ENCODE data around the gene TAS2R30. TPM values are rescaled to one million over a fixed set of nuclear protein-coding genes. Genes with fewer than 3 reads are reported as not detected.
"Not testable (repeated sequence)": the region's sequence is repeated elsewhere in the genome, so short reads cannot be mapped to it uniquely, and the experiment has no call there.

The TAS2R30 gene
- total and polyA plus RNA-seq, 2 experiments from 2014 or later, result 0.17 to 4.1 TPM

DNA sequence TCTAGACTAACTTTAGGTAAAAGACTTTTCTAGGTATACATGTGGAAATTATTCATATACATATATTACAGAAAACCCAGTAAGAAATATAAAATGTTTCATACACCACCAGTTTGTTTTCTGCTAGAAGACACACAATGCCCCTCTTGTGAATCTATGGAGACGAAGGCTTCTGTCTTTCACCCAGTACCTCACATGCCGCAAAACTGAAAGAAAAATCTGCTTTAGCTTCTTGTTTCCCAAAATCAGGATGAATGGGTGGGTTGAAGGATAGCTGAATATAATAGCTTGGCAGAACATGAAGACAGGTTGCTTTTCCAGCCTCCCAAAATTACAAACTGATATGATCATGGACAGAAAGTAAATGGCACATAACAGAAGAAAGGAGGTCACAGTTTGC lies 1.3 kb downstream of the TAS2R30 start:
- Histone ChIP-seq H3K27me3 (no peaks in the 10 kb centered on the region), H3K4me3 (no peak overlapping the region), H3K9me3 (ENCODE audit: low read depth) (no peaks in the 10 kb centered on the region), H3K36me3 (no peaks in the 10 kb centered on the region), H3K27ac (peak overlapping the region; percentile 17), H3K4me1 (ENCODE audit: low read depth) (peaks cover 9% of the 10 kb centered on the region)
- DNase-seq (ENCODE audit: low read depth in 1 of 2, low spot score in 1 of 2), result no peak
- no peak for TF ChIP-seq CTCF (IDR thresholded peaks at IDR 0.05; ENCODE audit: low read depth, low read length)

DNA sequence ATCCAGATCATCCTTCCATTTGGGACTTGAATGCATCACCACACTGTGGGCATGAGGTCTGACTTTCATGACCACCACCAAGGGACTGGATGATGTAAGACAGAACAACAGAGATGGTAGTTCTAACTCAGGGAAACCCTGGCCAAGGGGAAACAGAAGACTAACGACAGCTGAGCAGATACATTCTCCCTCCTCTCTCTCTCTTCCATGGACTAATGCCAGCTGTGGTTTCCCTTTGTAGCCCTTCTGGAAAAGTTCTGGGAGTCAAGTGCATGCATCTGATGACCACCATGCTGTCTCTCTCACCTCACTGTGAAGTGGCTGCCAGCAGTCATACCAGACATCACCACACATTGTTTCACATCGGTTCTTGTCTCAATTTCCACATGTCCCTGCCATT lies 3.4 kb downstream of the TAS2R30 start:
- no peaks in the 10 kb centered on the region for H3K36me3 ChIP-seq
- no peak for DNase-seq (ENCODE audit: low read depth in 1 of 2, low spot score in 1 of 2)
- no peak overlapping the region for H3K4me3 ChIP-seq
- H3K27ac ChIP-seq, result no peak overlapping the region
- no peaks in the 10 kb centered on the region for H3K27me3 ChIP-seq
- TF ChIP-seq CTCF (IDR thresholded peaks at IDR 0.05; ENCODE audit: low read depth, low read length), result no peak
- H3K9me3 ChIP-seq (ENCODE audit: low read depth), result no peaks in the 10 kb centered on the region
- H3K4me1 ChIP-seq (ENCODE audit: low read depth), result peaks cover 9% of the 10 kb centered on the region

DNA sequence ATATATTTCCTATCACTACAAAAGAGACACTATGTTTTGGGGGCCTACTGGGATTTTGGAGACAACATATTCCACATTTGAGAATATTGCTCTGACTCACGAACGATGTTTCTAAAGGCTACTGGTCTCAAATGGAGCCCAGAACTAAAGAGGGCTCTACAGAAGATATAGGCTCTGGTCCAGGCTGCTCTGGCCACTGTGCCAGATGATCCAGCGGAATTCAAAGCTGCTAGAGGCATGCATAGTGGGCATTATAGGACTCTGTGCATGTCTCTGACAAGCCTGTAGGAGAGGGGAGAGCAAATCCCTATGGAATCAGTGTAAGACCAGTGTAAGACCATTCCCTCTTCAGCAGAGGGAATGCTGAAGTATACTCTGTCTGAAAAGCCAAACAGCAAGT lies 4.1 kb downstream of the TAS2R30 start:
- Histone ChIP-seq H3K36me3 (no peaks in the 10 kb centered on the region), H3K4me3 (no peak overlapping the region), H3K4me1 (ENCODE audit: low read depth) (peaks cover 9% of the 10 kb centered on the region), H3K27ac (no peak overlapping the region), H3K9me3 (ENCODE audit: low read depth) (no peaks in the 10 kb centered on the region), H3K27me3 (no peaks in the 10 kb centered on the region)
- no peak for DNase-seq (ENCODE audit: low read depth in 1 of 2, low spot score in 1 of 2)
- TF ChIP-seq CTCF (IDR thresholded peaks at IDR 0.05; ENCODE audit: low read depth, low read length), result no peak

- not testable (repeated sequence) for H3K9me3 ChIP-seq (ENCODE audit: low read depth); DNase-seq (ENCODE audit: low read depth in 1 of 2, low spot score in 1 of 2); H3K4me1 ChIP-seq (ENCODE audit: low read depth); H3K4me3 ChIP-seq; H3K36me3 ChIP-seq; H3K27ac ChIP-seq; H3K27me3 ChIP-seq
Measured at GRCh38 chr12:11114130-11114529, 20.3 kb downstream of the TAS2R30 start.

- H3K4me1 ChIP-seq (ENCODE audit: low read depth); H3K4me3 ChIP-seq; H3K36me3 ChIP-seq; H3K27ac ChIP-seq; H3K27me3 ChIP-seq; H3K9me3 ChIP-seq (ENCODE audit: low read depth); DNase-seq (ENCODE audit: low read depth in 1 of 2, low spot score in 1 of 2): not testable (repeated sequence)
Measured at GRCh38 chr12:11111213-11111612, 23.2 kb downstream of the TAS2R30 start.

- DNase-seq (ENCODE audit: low read depth in 1 of 2, low spot score in 1 of 2), result no peak
- Histone ChIP-seq H3K4me3 (no peak overlapping the region), H3K9me3 (ENCODE audit: low read depth) (no peaks in the 10 kb centered on the region), H3K36me3 (no peaks in the 10 kb centered on the region), H3K27ac (no peak overlapping the region), H3K4me1 (ENCODE audit: low read depth) (no peaks in the 10 kb centered on the region), H3K27me3 (no peaks in the 10 kb centered on the region)
- TF ChIP-seq CTCF (IDR thresholded peaks at IDR 0.05; ENCODE audit: low read depth, low read length), result no peak
Measured at GRCh38 chr12:11108862-11109261, 25.6 kb downstream of the TAS2R30 start.

DNA sequence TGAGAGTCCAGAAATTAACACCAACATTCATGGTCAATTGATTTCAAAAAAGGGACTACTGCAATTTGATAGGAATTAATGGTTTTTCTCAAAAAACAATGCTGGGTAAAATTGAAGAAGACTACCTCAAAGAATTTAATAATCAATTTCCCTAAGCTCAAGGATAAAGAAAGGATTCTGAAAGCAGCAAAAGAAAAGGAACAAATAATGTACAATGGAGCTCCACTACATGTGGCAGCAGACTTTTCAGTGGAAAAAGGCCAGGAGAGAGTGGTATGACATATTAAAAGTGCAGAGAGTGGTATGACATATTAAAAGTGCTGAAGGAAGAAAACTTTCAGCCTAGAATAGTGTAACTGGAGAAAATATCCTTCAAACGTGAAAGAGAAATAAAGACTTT lies 26.7 kb downstream of the TAS2R30 start:
- Histone ChIP-seq H3K27me3 (no peaks in the 10 kb centered on the region), H3K27ac (no peak overlapping the region), H3K4me1 (ENCODE audit: low read depth) (no peaks in the 10 kb centered on the region), H3K4me3 (no peak overlapping the region), H3K9me3 (ENCODE audit: low read depth) (no peaks in the 10 kb centered on the region), H3K36me3 (no peaks in the 10 kb centered on the region)
- no peak for DNase-seq (ENCODE audit: low read depth in 1 of 2, low spot score in 1 of 2)
- TF ChIP-seq CTCF (IDR thresholded peaks at IDR 0.05; ENCODE audit: low read depth, low read length), result no peak

All from cardiac muscle cell (in vitro differentiated cells and primary cell).